NCI-H748 treated with DMSO at 0.1 percent for 48 hours (cell line): ENCODE measurements around the gene SAMM50.

ENCODE experiments used
- DNase-seq: peaks from one replicate; lab custom pipeline; 2025; lab: John Stamatoyannopoulos, UW

The SAMM50 gene

GRCh38 chr22:43955040-43955882 lies at the start of gene SAMM50:
Gene SAMM50 (plus strand): TSS chr22:43955442. CDS start chr22:43955578, 136 bp downstream.
- DNase-seq: peak; percentile 82

GRCh38 chr22:43905681-43906080 lies 49.6 kb upstream of the SAMM50 start:
- no peak for DNase-seq

- no peak for DNase-seq
Measured at GRCh38 chr22:43909708-43910107, 45.5 kb upstream of the SAMM50 start.

- DNase-seq: no peak
Measured at GRCh38 chr22:43910178-43910695, 45.0 kb upstream of the SAMM50 start.

GRCh38 chr22:43911351-43911750 lies 43.9 kb upstream of the SAMM50 start:
- DNase-seq: no peak

GRCh38 chr22:43917521-43917920 lies 37.7 kb upstream of the SAMM50 start:
- DNase-seq: no peak

GRCh38 chr22:43919106-43919973 lies 35.9 kb upstream of the SAMM50 start:
- no peak for DNase-seq

GRCh38 chr22:43921370-43921769 lies 33.9 kb upstream of the SAMM50 start:
- DNase-seq: no peak

- no peak for DNase-seq
Measured at GRCh38 chr22:43922123-43922522, 33.1 kb upstream of the SAMM50 start.

- DNase-seq: peak; percentile 61
Measured at GRCh38 chr22:43923191-43923590, 32.1 kb upstream of the SAMM50 start.

- DNase-seq: peak; percentile 80
Measured at GRCh38 chr22:43923631-43924464, 31.4 kb upstream of the SAMM50 start, which contains the start of gene PNPLA3. Gene PNPLA3 (plus strand): TSS chr22:43923805. CDS start chr22:43923912, 107 bp downstream.

- no peak for DNase-seq
Measured at GRCh38 chr22:43924877-43925276, 30.4 kb upstream of the SAMM50 start.

- no peak for DNase-seq
Measured at GRCh38 chr22:43925433-43926348, 29.6 kb upstream of the SAMM50 start.

- no peak for DNase-seq
Measured at GRCh38 chr22:43926349-43926710, 28.9 kb upstream of the SAMM50 start.

- DNase-seq: no peak
Measured at GRCh38 chr22:43928468-43928867, 26.8 kb upstream of the SAMM50 start.

- no peak for DNase-seq
Measured at GRCh38 chr22:43928908-43929307, 26.3 kb upstream of the SAMM50 start.

GRCh38 chr22:43931771-43932170 lies 23.5 kb upstream of the SAMM50 start:
- DNase-seq: no peak

- no peak for DNase-seq
Measured at GRCh38 chr22:43941449-43941848, 13.8 kb upstream of the SAMM50 start.

- no peak for DNase-seq
Measured at GRCh38 chr22:43944670-43945430, 10.4 kb upstream of the SAMM50 start.
